ENCODE measurements around the gene GNAQ. TPM values are rescaled to one million over a fixed set of nuclear protein-coding genes. Genes with fewer than 3 reads are reported as not detected.

The GNAQ gene
- total RNA-seq, 1 experiment from 2014 or later = 34.1 TPM

DNA sequence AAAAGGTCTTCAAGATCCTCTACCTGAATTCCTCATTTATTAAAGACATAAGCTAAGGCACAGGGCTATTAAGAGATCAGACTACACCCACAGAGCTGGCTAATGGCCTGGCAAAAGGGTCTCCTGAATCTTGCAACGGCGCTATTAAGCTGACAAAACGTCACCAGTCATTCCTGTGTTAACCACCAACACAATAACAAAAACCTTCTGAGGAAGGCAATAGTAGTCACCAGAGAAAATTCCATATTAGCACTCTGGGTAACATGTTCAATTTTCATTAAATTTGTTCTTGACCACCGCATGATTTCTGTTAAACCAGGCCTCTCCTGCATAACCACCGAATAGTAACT, 77.0 kb downstream of the GNAQ start:
- intact Hi-C loops (cut with micrococcal nuclease; ENCODE audit: unreplicated experiment) = loop anchor here (10.0 kb wide), 1 partner anchor 50 kb away; no protein-coding TSS in a partner anchor
- DNase-seq = no peak
- no peaks in the 10 kb centered on the region for H3K36me3 Mint-ChIP-seq (ENCODE audit: insufficient read depth, unreplicated experiment)
- TF ChIP-seq, protein P1, sequence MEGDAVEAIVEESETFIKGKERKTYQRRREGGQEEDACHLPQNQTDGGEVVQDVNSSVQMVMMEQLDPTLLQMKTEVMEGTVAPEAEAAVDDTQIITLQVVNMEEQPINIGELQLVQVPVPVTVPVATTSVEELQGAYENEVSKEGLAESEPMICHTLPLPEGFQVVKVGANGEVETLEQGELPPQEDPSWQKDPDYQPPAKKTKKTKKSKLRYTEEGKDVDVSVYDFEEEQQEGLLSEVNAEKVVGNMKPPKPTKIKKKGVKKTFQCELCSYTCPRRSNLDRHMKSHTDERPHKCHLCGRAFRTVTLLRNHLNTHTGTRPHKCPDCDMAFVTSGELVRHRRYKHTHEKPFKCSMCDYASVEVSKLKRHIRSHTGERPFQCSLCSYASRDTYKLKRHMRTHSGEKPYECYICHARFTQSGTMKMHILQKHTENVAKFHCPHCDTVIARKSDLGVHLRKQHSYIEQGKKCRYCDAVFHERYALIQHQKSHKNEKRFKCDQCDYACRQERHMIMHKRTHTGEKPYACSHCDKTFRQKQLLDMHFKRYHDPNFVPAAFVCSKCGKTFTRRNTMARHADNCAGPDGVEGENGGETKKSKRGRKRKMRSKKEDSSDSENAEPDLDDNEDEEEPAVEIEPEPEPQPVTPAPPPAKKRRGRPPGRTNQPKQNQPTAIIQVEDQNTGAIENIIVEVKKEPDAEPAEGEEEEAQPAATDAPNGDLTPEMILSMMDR (IDR thresholded peaks at IDR 0.05; ENCODE audit: unreplicated experiment) = no peak
- H3K4me3 Mint-ChIP-seq (ENCODE audit: low read depth, unreplicated experiment) = no peak overlapping the region
- CTCF ChIA-PET = no interaction called here
- no TSS peak for BruUV-seq (replicated peaks)
- H3K4me1 Mint-ChIP-seq (ENCODE audit: low read depth, unreplicated experiment) = peaks cover 7% of the 10 kb centered on the region
- no peaks in the 10 kb centered on the region for H3K9me3 Mint-ChIP-seq (ENCODE audit: low read depth, unreplicated experiment)
- H3K27ac Mint-ChIP-seq (ENCODE audit: unreplicated experiment) = no peak overlapping the region
- H3K27me3 Mint-ChIP-seq (ENCODE audit: unreplicated experiment) = no peaks in the 10 kb centered on the region

DNA sequence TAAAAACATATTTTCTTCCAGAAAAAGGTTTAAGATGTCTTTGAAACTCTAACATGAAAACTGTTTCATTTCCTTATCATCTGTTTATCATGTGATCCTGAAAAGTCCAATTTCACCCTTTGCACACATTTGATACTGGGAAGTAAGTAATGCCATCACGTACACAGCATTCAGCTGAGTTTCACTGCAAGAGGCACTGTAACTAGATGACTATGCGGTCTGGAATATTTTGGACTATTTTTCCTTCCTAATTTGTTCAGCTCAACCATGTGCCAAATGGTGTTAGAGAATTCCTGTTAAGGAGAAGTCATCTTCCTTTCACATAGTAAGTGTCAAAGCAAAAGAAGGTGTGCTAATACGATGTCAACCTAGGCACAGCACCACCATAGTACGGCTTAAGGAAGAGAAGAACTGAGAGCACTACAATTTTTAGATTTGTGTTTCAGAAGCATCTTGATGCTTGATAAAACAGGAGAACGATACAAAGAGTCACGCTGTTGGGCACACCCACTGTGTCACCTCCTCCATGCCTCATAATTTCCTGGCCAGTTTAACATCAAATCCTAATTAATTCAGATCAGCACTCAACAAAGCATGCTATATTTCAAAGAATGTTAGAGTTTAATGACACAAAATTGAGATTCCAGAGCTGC, 77.5 kb downstream of the GNAQ start:
- CTCF ChIA-PET = no interaction called here
- no peaks in the 10 kb centered on the region for H3K9me3 Mint-ChIP-seq (ENCODE audit: low read depth, unreplicated experiment)
- no peak overlapping the region for H3K4me3 Mint-ChIP-seq (ENCODE audit: low read depth, unreplicated experiment)
- intact Hi-C loops (cut with micrococcal nuclease; ENCODE audit: unreplicated experiment) = loop anchor here (10.0 kb wide), 1 partner anchor 49 kb away; no protein-coding TSS in a partner anchor
- no peaks in the 10 kb centered on the region for H3K27me3 Mint-ChIP-seq (ENCODE audit: unreplicated experiment)
- TF ChIP-seq, protein P1 (IDR thresholded peaks at IDR 0.05; ENCODE audit: unreplicated experiment) = no peak
- no peaks in the 10 kb centered on the region for H3K36me3 Mint-ChIP-seq (ENCODE audit: insufficient read depth, unreplicated experiment)
- peaks cover 9% of the 10 kb centered on the region for H3K4me1 Mint-ChIP-seq (ENCODE audit: low read depth, unreplicated experiment)
- H3K27ac Mint-ChIP-seq (ENCODE audit: unreplicated experiment) = no peak overlapping the region
- no peak for DNase-seq
- BruUV-seq (replicated peaks) = no TSS peak

- Mint-ChIP-seq H3K4me1 (ENCODE audit: low read depth, unreplicated experiment) (peaks cover 9% of the 10 kb centered on the region), H3K27ac (ENCODE audit: unreplicated experiment) (no peak overlapping the region), H3K9me3 (ENCODE audit: low read depth, unreplicated experiment) (no peaks in the 10 kb centered on the region)
These were observed 78.0 kb downstream of the GNAQ start for GRCh38 chr9:77953590-77953989.

GRCh38 chr9:77952635-77953328, 78.8 kb downstream of the GNAQ start:
- no peak for DNase-seq
- no TSS peak for BruUV-seq (replicated peaks)
- intact Hi-C loops (cut with micrococcal nuclease; ENCODE audit: unreplicated experiment) = loop anchor here (10.0 kb wide), 1 partner anchor 48 kb away; no protein-coding TSS in a partner anchor
- TF ChIP-seq, protein P1 (IDR thresholded peaks at IDR 0.05; ENCODE audit: unreplicated experiment) = no peak
- no peak overlapping the region for H3K27ac Mint-ChIP-seq (ENCODE audit: unreplicated experiment)
- H3K4me3 Mint-ChIP-seq (ENCODE audit: low read depth, unreplicated experiment) = no peak overlapping the region
- H3K9me3 Mint-ChIP-seq (ENCODE audit: low read depth, unreplicated experiment) = no peaks in the 10 kb centered on the region
- H3K27me3 Mint-ChIP-seq (ENCODE audit: unreplicated experiment) = no peaks in the 10 kb centered on the region
- H3K36me3 Mint-ChIP-seq (ENCODE audit: insufficient read depth, unreplicated experiment) = no peaks in the 10 kb centered on the region
- peaks cover 9% of the 10 kb centered on the region for H3K4me1 Mint-ChIP-seq (ENCODE audit: low read depth, unreplicated experiment)
- CTCF ChIA-PET = no interaction called here

More at GRCh38 chr9:77953590-77953989, 78.0 kb downstream of the GNAQ start:
- TF ChIP-seq, protein P1 (IDR thresholded peaks at IDR 0.05; ENCODE audit: unreplicated experiment) = no peak
- Mint-ChIP-seq H3K4me3 (ENCODE audit: low read depth, unreplicated experiment) (no peak overlapping the region), H3K36me3 (ENCODE audit: insufficient read depth, unreplicated experiment) (no peaks in the 10 kb centered on the region), H3K27me3 (ENCODE audit: unreplicated experiment) (no peaks in the 10 kb centered on the region)
- CTCF ChIA-PET = no interaction called here
- DNase-seq = no peak
- BruUV-seq (replicated peaks) = no TSS peak
- intact Hi-C loops (cut with micrococcal nuclease; ENCODE audit: unreplicated experiment) = loop anchor here (10.0 kb wide), 1 partner anchor 49 kb away; no protein-coding TSS in a partner anchor
